ENCODE data around the gene RBM33.

RBM33 gene

DNA sequence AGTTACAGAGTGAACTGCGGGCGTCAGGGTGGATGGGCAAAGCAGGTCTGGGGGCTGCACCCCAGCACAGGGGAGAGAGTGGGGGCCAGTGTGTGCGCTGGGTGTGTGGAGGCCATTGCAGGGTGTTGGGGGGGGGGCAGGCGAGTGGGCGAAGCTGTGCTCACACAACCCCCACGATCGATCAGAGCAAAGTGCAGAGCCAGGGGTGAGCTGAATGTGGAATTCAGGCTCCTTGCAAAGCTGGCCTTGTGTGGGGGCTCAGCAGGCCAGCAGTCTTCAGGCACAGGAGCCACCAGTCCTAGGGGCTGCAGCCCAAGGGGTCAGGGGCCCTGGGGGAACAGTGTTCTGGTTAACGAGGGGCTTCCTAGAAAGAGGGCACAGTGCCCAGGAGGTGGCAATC is 168.7 kb downstream of the RBM33 start:
- Histone ChIP-seq H3K9me3 (ENCODE audit: insufficient read depth, low read length, severe bottlenecking) (no peaks in the 10 kb centered on the region), H3K27ac (ENCODE audit: low read length) (no peak overlapping the region), H3K79me2 (ENCODE audit: insufficient read depth, low read length) (no peaks in the 10 kb centered on the region), H4K20me1 (ENCODE audit: insufficient read depth, low read length) (no peaks in the 10 kb centered on the region), H3K27me3 (ENCODE audit: insufficient read depth, low read length, poor library complexity) (peaks cover 5% of the 10 kb centered on the region), H3K4me1 (ENCODE audit: insufficient read depth, low read length) (no peaks in the 10 kb centered on the region), H3K9ac (ENCODE audit: low read depth, low read length) (no peak overlapping the region), H3K4me2 (ENCODE audit: insufficient read depth, low read length) (no peak overlapping the region), H2AFZ (ENCODE audit: low read depth, low read length) (no peak overlapping the region), H3K36me3 (ENCODE audit: insufficient read depth, low read length) (no peaks in the 10 kb centered on the region), H3K4me3 (ENCODE audit: low read depth in 1 of 2, low read length in 2 of 2) (no peak overlapping the region)
- no peak for ATAC-seq (ENCODE audit: insufficient read depth, low read depth)
- DNase-seq: no peak
- TF ChIP-seq, protein P1, sequence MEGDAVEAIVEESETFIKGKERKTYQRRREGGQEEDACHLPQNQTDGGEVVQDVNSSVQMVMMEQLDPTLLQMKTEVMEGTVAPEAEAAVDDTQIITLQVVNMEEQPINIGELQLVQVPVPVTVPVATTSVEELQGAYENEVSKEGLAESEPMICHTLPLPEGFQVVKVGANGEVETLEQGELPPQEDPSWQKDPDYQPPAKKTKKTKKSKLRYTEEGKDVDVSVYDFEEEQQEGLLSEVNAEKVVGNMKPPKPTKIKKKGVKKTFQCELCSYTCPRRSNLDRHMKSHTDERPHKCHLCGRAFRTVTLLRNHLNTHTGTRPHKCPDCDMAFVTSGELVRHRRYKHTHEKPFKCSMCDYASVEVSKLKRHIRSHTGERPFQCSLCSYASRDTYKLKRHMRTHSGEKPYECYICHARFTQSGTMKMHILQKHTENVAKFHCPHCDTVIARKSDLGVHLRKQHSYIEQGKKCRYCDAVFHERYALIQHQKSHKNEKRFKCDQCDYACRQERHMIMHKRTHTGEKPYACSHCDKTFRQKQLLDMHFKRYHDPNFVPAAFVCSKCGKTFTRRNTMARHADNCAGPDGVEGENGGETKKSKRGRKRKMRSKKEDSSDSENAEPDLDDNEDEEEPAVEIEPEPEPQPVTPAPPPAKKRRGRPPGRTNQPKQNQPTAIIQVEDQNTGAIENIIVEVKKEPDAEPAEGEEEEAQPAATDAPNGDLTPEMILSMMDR (IDR thresholded peaks at IDR 0.05; ENCODE audit: borderline replicate concordance, extremely low read depth, low read length, poor library complexity, severe bottlenecking): no peak
- TF ChIP-seq EZH2 (IDR thresholded peaks at IDR 0.05; ENCODE audit: borderline replicate concordance, low read depth, low read length, severe bottlenecking): no peak

DNA sequence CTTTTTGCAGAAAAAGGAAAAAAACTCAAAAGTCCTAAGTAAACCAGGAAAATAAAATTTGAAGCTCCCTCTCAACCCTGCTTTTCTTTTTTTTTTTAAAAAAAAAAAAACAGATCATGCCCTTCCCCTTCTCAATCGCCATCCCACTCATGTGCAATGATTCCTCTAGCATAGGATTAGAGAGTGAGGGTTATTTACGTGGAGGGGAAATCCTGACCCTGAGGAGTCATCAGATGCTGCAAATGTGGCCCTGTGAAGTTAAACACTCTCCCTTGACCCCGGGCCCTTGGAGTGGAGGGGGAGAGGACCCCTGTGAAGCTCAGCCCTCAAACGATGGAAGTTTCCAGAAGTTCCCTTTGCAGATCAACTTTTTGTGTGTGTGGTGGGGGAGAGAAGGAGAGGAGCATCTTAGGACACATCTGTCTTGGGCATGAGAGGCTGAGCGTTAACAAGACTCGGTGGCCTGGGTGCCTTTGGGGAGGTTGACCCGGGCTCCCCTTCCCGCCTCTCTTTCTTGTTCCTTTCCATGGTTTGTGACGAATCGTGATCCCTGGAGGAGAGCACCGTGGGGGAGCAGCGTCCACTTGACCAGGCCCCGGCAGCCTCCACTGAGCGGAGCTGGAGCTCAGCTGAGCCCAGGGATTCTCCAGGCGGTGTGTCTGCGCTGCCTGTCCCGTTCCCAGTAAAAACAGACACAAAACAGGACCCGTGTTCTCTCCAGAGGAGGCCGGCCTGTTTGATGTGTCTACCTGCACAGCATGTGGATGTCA is 169.3 kb downstream of the RBM33 start:
- Histone ChIP-seq H3K36me3 (ENCODE audit: insufficient read depth, low read length) (no peaks in the 10 kb centered on the region), H3K27me3 (ENCODE audit: insufficient read depth, low read length, poor library complexity) (peaks cover 5% of the 10 kb centered on the region), H4K20me1 (ENCODE audit: insufficient read depth, low read length) (no peaks in the 10 kb centered on the region), H2AFZ (ENCODE audit: low read depth, low read length) (no peak overlapping the region), H3K9ac (ENCODE audit: low read depth, low read length) (no peak overlapping the region), H3K4me3 (ENCODE audit: low read depth in 1 of 2, low read length in 2 of 2) (no peak overlapping the region), H3K9me3 (ENCODE audit: insufficient read depth, low read length, severe bottlenecking) (no peaks in the 10 kb centered on the region), H3K79me2 (ENCODE audit: insufficient read depth, low read length) (no peaks in the 10 kb centered on the region), H3K4me2 (ENCODE audit: insufficient read depth, low read length) (no peak overlapping the region), H3K27ac (ENCODE audit: low read length) (no peak overlapping the region), H3K4me1 (ENCODE audit: insufficient read depth, low read length) (no peaks in the 10 kb centered on the region)
- TF ChIP-seq EZH2 (IDR thresholded peaks at IDR 0.05; ENCODE audit: borderline replicate concordance, low read depth, low read length, severe bottlenecking): no peak
- TF ChIP-seq, protein P1 (IDR thresholded peaks at IDR 0.05; ENCODE audit: borderline replicate concordance, extremely low read depth, low read length, poor library complexity, severe bottlenecking): no peak
- DNase-seq: no peak
- ATAC-seq (ENCODE audit: insufficient read depth, low read depth): no peak

DNA sequence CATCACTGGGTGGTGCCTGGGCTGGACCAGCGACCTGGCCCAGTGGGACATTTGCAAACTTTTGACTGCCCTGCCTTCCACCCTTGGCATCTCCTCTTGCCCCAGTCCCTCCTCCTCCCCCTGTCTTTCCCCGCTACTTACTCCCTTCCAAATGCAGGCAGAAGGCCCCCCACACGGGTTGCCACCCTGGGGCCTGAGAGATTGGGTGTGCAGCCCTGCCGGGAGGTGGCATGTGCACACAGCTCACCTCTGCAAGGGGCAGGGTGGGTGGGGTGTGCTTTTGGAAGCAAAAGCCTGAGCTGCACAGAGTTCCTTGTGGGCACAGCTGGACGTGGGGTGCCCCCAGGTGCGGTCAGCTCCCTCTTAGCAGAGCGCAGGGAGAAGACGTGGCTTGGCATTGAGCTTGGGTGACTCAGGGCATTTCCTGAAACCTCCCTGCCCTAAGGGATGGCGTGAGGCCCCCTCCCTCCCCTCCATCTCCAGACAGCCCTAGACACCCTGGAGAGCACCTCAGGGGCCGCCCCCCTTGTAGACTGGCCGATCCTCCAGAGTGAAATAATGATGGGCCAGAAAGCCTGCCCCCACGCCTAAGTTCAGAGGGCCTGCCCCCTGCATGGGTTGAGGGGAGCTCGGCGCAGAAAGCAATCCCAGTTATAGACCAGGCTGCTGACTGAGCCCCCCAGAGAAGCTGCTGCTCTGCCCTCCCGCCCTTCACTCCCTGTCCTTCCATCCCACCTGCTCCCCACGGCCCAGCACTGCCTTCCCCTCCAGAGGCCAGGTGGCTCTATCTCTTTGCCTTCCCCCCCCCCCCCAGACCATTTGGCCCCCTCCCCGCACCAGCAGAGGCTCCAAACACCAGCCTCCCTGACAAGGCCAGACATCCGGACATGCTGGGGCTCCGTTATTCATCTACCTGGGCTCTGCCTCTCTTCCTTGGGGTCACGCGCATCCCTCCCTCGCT is 170.1 kb downstream of the RBM33 start:
- Histone ChIP-seq H3K9me3 (ENCODE audit: insufficient read depth, low read length, severe bottlenecking) (no peaks in the 10 kb centered on the region), H3K79me2 (ENCODE audit: insufficient read depth, low read length) (no peaks in the 10 kb centered on the region), H3K4me2 (ENCODE audit: insufficient read depth, low read length) (no peak overlapping the region), H3K4me1 (ENCODE audit: insufficient read depth, low read length) (no peaks in the 10 kb centered on the region), H4K20me1 (ENCODE audit: insufficient read depth, low read length) (no peaks in the 10 kb centered on the region), H3K9ac (ENCODE audit: low read depth, low read length) (no peak overlapping the region), H3K36me3 (ENCODE audit: insufficient read depth, low read length) (no peaks in the 10 kb centered on the region), H3K4me3 (ENCODE audit: low read depth in 1 of 2, low read length in 2 of 2) (no peak overlapping the region), H3K27ac (ENCODE audit: low read length) (no peak overlapping the region), H3K27me3 (ENCODE audit: insufficient read depth, low read length, poor library complexity) (peaks cover 5% of the 10 kb centered on the region), H2AFZ (ENCODE audit: low read depth, low read length) (no peak overlapping the region)
- DNase-seq (no peak), ATAC-seq (ENCODE audit: insufficient read depth, low read depth) (no peak)
- no peak for TF ChIP-seq EZH2 (IDR thresholded peaks at IDR 0.05; ENCODE audit: borderline replicate concordance, low read depth, low read length, severe bottlenecking)
- TF ChIP-seq, protein P1 (IDR thresholded peaks at IDR 0.05; ENCODE audit: borderline replicate concordance, extremely low read depth, low read length, poor library complexity, severe bottlenecking): no peak
